ENCODE data around the gene TMEM131L.
A peak's percentile ranks its signal among the peaks of the same experiment; 100 is the strongest.

TMEM131L gene

DNA sequence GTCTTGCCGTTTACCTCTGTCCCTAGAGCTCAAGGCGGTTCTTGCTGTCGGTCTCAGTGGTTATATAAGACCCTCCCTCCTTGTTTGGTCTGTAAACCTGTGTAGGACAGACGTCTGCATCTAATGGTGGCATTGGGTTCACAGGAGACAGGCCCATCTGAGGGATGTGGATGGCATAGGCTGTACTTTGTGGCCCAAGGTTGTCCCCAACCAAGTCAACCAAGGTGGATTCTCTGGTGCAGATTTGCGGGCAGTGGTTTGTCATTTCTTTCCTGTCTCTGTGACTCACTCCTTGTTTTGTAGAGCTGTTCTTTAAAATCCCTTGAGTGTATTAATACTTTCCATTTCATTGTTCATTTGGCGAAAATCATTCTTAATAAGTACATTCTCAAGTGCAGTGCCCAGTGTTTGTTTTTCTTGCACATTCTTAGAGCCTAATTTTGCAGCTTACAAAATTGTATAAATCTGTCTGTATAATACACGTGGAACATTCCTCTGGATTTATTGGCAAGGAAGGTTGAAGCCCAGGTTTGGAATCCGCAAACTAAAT is 149.9 kb downstream of the TMEM131L start:
- DNase-seq (ENCODE audit: low spot score), result peak; percentile 74

DNA sequence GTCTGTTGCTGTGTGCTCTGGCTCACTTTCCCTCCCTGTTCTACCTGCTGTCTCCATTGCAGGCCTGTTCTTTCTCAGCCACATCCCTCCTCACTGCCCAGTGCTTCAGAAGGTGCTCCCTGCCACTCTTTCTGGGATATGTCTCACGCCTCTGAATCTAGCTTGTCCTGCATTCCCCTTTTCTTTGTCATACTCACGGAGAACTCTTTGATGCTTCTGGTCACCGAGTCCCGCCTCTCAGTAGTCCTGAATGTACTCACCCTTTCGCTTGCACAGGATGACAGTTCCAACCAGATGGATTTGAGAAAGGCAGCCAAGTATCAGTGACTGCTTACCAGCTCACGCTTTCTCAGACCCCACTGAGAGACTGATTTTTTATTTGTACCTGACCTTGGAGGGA is 152.7 kb downstream of the TMEM131L start:
- no peak for DNase-seq (ENCODE audit: low spot score)

GRCh38 chr4:153619811-153620210 is 153.7 kb downstream of the TMEM131L start:
- DNase-seq (ENCODE audit: low spot score), result no peak

- no peak for DNase-seq (ENCODE audit: low spot score)
Measured at GRCh38 chr4:153620352-153620751, 154.2 kb downstream of the TMEM131L start.

DNA sequence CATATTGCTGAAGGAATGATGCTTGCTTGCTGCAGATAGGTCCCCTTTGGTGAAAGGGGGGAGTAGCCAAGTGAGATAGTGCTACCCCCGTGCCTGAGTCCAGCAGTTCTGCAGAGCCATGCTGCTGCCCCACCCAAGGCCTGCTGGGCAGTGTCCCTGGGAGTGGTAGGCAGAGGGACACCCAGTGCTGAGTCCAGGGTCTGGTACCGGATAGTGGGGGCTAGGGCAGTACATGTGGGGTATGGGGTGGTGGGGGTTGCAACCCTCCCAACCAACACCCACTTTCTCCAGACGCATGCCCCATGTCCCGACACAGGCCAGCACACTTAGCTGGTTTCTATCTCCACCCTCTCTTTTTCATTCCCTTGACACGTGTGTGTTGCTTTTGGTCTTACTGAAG is 155.9 kb downstream of the TMEM131L start:
- no peak for DNase-seq (ENCODE audit: low spot score)

DNA sequence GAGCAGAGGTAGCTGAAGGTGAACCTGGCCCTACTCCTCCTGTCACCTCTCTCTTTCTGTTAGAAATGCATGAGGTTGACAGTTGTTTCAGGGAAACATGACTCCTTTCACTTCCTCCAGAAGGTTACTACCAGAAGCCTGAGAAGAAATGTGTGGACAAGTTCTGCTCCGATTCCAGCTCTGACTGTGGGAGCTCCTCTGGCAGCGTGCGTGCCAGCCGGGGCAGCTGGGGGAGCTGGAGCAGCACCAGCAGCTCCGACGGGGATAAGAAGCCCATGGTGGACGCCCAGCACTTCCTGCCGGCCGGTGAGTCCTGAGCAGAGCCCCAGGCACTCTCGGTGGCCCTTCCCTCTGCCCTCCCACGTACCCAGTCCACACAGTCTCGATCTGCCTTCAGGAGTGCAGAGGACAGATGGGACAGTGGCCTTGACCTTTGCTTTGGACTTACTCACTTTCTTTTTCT is 156.6 kb downstream of the TMEM131L start:
- no peak for DNase-seq (ENCODE audit: low spot score)

GRCh38 chr4:153623491-153623890 is 157.3 kb downstream of the TMEM131L start:
- no peak for DNase-seq (ENCODE audit: low spot score)

DNA sequence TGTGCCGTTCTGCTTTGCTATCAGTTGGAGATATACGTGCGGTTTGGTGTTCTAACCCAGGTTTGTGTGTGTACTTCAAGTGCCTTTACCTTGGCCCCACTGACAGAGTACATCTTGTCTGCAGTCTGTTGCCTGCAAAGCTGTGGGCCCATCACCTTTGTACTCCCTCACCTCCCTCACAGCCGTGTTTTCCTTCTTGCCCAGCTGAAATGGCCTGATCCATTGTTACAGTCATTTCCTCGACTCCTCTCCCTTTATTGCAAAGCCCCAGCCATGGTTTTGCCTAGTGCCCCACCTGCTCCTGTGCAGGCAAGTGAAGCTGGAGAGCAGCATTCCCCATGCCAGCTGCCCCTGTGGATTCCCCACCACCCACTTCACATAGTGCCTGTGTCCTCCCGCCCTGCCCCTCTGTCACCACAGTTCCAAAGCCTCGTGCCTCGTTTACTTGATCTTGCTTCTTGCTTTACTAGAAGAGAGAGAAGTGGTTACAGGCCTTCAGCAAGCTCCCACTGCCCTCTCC is 162.7 kb downstream of the TMEM131L start:
- no peak for DNase-seq (ENCODE audit: low spot score)

GRCh38 chr4:153629776-153630175 is 163.6 kb downstream of the TMEM131L start:
- DNase-seq (ENCODE audit: low spot score), result no peak

- DNase-seq (ENCODE audit: low spot score), result no peak
Measured at GRCh38 chr4:153634738-153635353, 168.7 kb downstream of the TMEM131L start.

DNA sequence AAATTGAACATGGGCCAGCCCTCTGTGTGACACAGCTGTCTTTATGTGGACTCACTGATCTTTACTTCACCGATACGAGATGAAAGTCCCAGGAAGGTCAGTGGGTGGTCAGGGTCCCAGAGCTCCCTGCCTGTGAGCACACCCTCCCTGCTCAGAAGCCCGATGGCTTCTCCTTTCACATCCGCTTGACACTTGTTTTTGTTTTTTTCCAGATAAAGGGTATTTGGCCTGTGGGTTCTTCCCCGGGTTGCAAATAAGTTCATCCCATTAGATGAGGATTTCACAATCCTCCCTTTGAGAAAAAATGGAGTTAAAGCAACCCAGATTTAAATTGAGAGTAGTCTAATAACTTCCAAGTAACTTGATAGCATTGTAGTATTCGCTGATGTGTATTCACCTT is 169.7 kb downstream of the TMEM131L start:
- DNase-seq (ENCODE audit: low spot score), result no peak

DNA sequence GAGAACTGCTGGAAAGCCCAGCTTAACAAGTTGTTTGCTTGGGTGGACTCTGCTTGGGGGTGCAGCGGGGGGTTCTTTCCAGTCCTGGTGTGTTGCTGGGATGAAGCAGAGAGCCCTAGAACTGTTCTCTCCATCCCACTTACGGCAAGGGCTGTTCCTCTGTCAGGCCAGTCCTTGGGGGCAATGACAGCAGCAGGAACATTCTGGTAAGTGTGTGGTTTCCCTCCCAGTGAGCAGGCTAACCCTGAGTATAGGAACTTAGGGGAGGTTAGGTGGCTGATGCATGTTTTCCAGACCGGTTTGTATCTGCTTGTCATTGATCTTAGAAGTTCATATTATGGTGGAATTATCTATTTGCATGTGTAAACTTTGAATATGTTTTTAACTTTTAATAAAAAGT is 171.0 kb downstream of the TMEM131L start:
- no peak for DNase-seq (ENCODE audit: low spot score)

- DNase-seq (ENCODE audit: low spot score), result no peak
Measured at GRCh38 chr4:153638011-153638410, 171.9 kb downstream of the TMEM131L start.

- DNase-seq (ENCODE audit: low spot score), result no peak
Measured at GRCh38 chr4:153638999-153639398, 172.8 kb downstream of the TMEM131L start.

GRCh38 chr4:153639833-153640802 is 174.0 kb downstream of the TMEM131L start:
- DNase-seq (ENCODE audit: low spot score), result no peak

DNA sequence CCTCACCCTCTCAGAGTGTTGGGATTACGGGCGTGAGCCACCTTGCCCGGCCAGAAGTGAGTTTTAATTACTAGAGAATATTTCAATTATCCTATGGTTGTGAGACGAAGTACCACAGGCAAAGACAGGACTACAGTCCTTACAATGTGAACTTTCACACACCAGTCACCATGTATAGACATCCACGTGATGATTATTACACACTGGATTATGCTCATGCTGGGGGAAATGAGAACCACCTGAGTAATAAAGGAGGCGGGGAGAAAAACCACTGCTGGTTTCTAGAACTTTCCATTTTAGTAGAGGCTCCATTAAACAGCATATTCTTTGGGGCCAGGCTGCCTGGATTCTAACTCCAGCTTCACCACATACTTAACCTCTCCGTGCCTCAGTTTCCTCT is 175.4 kb downstream of the TMEM131L start:
- DNase-seq (ENCODE audit: low spot score), result no peak

DNA sequence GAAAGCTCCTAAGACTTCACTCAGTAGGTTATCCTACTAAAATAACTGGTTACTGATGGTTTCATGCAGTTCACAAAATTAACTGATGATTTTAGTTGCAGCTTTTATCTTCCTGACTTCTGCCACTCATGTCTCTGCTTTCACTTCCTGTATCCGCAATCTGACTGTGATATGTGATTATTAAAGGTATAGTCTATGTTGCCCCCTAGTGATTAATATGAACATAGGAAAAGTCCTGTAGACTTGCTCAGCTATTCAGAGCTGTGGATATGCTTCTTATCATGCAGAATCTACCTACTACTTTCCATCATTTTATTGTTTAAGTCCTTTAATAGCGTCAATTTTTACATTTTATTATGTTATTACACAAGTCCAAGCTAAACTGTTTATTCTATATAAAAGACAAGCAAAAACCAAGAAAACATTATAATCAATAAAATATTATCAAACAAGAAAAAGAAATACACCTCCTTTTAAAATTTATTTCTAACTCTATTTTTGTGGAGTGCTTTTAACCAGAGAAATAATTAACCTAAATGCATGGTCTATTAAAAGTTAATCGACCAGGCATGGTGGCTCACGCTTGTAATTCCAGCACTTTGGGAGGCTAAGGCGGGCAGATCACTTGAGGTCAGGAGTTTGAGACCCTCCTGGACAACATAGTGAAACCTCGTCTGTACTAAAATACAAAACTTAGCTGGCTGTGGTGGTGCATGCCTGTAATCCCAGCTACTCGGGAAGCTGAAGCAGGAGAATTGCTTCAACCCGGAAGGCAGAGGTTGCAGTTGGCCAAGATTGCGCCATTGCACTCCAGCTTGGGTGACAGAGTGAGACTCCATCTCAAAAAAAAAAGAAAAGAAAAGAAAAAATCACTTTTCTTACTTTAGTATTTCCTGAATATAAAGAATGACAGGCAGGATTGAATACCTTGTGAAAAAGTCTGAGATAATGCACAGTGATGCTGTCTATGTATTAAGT is 177.5 kb downstream of the TMEM131L start:
- DNase-seq (ENCODE audit: low spot score), result peak; percentile 70

DNA sequence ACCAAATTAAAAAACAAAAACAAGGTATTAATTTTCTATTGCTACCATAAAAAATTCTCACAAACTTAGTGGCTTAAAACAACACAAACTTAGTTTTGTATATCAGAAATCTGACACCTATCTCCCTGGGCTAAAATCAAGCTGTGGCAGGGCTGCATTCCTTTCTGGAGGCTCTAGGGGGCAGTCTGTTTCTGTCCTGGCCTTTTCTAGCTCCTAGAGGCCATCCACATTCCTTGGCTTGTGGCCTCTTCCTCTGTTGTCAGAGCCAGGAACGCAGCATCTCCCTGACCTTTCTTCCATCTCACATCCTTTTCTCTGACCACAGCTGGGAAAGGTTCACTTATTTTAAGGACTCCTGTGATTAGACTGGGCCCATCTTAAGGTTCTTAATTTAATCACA is 179.0 kb downstream of the TMEM131L start:
- DNase-seq (ENCODE audit: low spot score), result peak; percentile 28

DNA sequence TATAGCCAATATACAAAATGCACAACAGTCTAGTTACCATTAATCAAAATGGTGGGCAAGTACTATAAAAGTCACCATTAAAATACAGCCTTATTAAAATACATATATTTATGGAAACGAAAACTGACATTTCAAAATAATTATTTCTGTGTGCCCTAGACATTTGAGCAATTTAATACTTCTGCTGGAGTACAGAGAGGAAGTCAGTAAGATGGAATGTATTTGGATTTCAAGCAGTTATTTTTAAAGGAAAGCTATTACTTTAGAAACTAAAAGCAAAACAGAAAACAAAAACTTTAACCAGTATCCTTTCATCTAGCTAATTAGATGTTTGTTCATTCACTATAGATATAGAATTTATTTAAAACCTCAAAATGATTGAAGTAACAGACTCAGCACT is 180.1 kb downstream of the TMEM131L start:
- no peak for DNase-seq (ENCODE audit: low spot score)

GRCh38 chr4:153646978-153647377 is 180.8 kb downstream of the TMEM131L start:
- no peak for DNase-seq (ENCODE audit: low spot score)

- no peak for DNase-seq (ENCODE audit: low spot score)
Measured at GRCh38 chr4:153647975-153648374, 181.8 kb downstream of the TMEM131L start.

Measured in activated CD4-positive, alpha-beta T cell treated with anti-CD3 and anti-CD28 coated beads, Interleukin-2, Interleukin-4, amounts not matched to agents 100 ng/mL and 50 ng/mL, durations not matched to agents 16 hours and 8 hours (primary cell).